Heart left ventricle (tissue), 16 donors: ENCODE measurements around the gene NDUFV1. TPM values are rescaled to one million over a fixed set of nuclear protein-coding genes. Genes with fewer than 3 reads are reported as not detected.

ENCODE experiments used
- ATAC-seq, 4 donors: fragments of 200-7000 bp; cut with Tn5 transposase; one replicate each; pipeline ENCODE4 v1.9.1; 2020 to 2022; ENCODE audit warnings: moderate library complexity in 4 of 4, mild to moderate bottlenecking in 3 of 4, moderate number of reproducible peaks in 1 of 4
- DNase-seq, 5 donors: peaks; one replicate each; pipeline ENCODE4 v3.0.0-alpha.2; 2020
- H3K27ac ChIP-seq, 12 donors: fragments of 200-600 bp; sonication (generic) in 4 of 12; one replicate each; pipeline versions ENCODE4 v1.5.0 to v1.8.0; 2016 to 2022; ENCODE audit warnings: mild to moderate bottlenecking in 2 of 12
- H3K27me3 ChIP-seq, 9 donors: fragments of 200-600 bp; sonication (generic) in 2 of 9; one replicate each; pipeline versions ENCODE4 v1.5.1 to v1.8.0; 2016 to 2022; ENCODE audit warnings: mild to moderate bottlenecking in 3 of 9
- H3K36me3 ChIP-seq, 9 donors: fragments of 200-600 bp; sonication (generic) in 2 of 9; one replicate each; pipeline versions ENCODE4 v1.5.0 to v1.8.0; 2018 to 2022; ENCODE audit warnings: mild to moderate bottlenecking in 2 of 9
- H3K4me1 ChIP-seq, 12 donors: fragments of 200-600 bp; sonication (generic) in 4 of 12; one replicate each; pipeline versions ENCODE4 v1.5.0 to v1.8.0; 2016 to 2022; ENCODE audit warnings: mild to moderate bottlenecking in 3 of 12
- H3K4me3 ChIP-seq, 12 donors: fragments of 200-600 bp; sonication (generic) in 4 of 12; one replicate each; pipeline versions ENCODE4 v1.5.0 to v1.8.0; 2017 to 2022; ENCODE audit warnings: mild to moderate bottlenecking in 9 of 12, moderate library complexity in 4 of 12
- H3K9me3 ChIP-seq, 12 donors: fragments of 200-600 bp; sonication (generic) in 4 of 12; one replicate each; pipeline versions ENCODE4 v1.5.0 to v1.8.0; 2016 to 2022; ENCODE audit warnings: mild to moderate bottlenecking in 1 of 12
- POLR2A ChIP-seq, 2 donors: fragments of 450-650 bp; IDR thresholded peaks; one replicate each; pipeline ENCODE4 v1.6.1; 2017; ENCODE audit warnings: antibody characterized with exemption in 2 of 2, mild to moderate bottlenecking in 2 of 2, moderate library complexity in 2 of 2
- WGBS, 4 donors: extraction: QIAGEN DNeasy Blood & Tissue Kit in 2 of 4; methylation state at CpG; one replicate each; pipeline versions ENCODE4 v1.1.5 to v1.1.7; 2013 to 2018; 5-methylcytosine and 5-hydroxymethylcytosine counted together
- intact Hi-C, 10 donors: fragments of 100-400 bp; cut with DNase I; formaldehyde crosslinking; loops; one replicate each; pipeline versions ENCODE4 v1.11.1 to v1.14.2; 2022
- polyA plus RNA-seq, 2 donors: library from polyadenylated mRNA; stranded (reverse); fragments of 200-250 nt; gene quantifications; one replicate each; pipeline ENCODE4 v1.2.3, GENCODE V29; 2013
- total RNA-seq, 9 donors: library from RNA; depleted of rRNA in 2 of 9; stranded (reverse); fragments of >200 nt in 2 of 9; fragmentation: NEBNext Ultra II Directional in 3 of 9; extraction: Animal tissue kit (Norgen Biotek cat#: 25700) in 3 of 9; gene quantifications; one replicate each; pipeline versions ENCODE4 v1.1.0 to v1.2.4, GENCODE V29; 2016 to 2023
- TF ChIP-seq, protein P1 (sequence below), 12 donors: fragments of 200-600 bp; sonication (generic) in 4 of 12; IDR thresholded peaks; one replicate each; pipeline versions ENCODE4 v1.5.0 to v1.8.0; 2018 to 2022; ENCODE audit warnings: antibody characterized with exemption in 12 of 12, mild to moderate bottlenecking in 5 of 12
- donor health status: ischemic (EF 13 %, LVEDD 7.1; RV severe dilation, severe dysfunction).
- donor health status: healthy with polysubstance abuse.
- donor health status: DM: no; HTN: yes; CAD: no.
- donor health status: DM: no; HTN: no; CAD: no.
- donor health status: ischemic (EF 25% LVEDD 6.9; RV normal size, moderate dysfunction).
- donor health status: ischemic (EF 25% LVEDD 5.7; RV mildly dilated, moderate dysfunction).
- donor health status: healthy.
- donor health status: DM: yes; HTN: yes; CAD: no.
- donor health status: ischemic (EF 35%, LVEDD 5.7; RV mildly dilated, moderate dysfunction).
- donor health status: nonischemic (EF 11% LVEDD 7.7; RV severe dilation, severe dysfunction).
- donor health status: DM: yes; HTN: yes; CAD: no.
- donor health status: PGD.
- donor health status: ischemic (EF 29% LVEDD 5.4; RV normal size, mild dysfunction).
- donor health status: nonischemic (EF 23%, LVEDD 6.1; RV moderate dilation, normal function).

NDUFV1 gene
- total and polyA plus RNA-seq, 11 donors = 340 to 897 (median 540) TPM

DNA sequence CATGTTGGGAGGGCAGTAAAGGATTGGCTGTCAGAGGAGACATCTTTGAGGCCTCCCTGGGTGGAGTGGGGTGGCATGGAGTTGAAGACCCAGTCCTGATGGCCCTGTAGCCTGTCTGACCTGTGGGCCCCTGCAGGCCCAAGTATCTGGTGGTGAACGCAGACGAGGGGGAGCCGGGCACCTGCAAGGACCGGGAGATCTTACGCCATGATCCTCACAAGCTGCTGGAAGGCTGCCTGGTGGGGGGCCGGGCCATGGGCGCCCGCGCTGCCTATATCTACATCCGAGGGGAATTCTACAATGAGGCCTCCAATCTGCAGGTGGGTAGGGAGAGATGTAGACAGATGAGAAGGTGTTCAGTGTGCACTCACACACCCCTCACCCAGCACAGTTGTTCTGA lies 2.6 kb downstream of the NDUFV1 start:
- Histone ChIP-seq H3K4me1 (peaks cover 3 to 33% (median 26%) of the 10 kb centered on the region in 12 donors), H3K27ac (no peak overlapping the region), H3K4me3 (no peak overlapping the region), H3K9me3 (no peaks in the 10 kb centered on the region), H3K27me3 (peaks cover 0 to under 1% (median 0%) of the 10 kb centered on the region in 9 donors), H3K36me3 (peaks cover 0 to 52% (median 46%) of the 10 kb centered on the region in 9 donors)
- 89 to 97% (median 90%) methylated on average over 5 to 10 of the region's 10 CpGs for WGBS, 4 donors
- no peak for ATAC-seq
- no peak for DNase-seq
- intact Hi-C loops = no loop called here
- TF ChIP-seq POLR2A (IDR thresholded peaks at IDR 0.05) = no peak
- TF ChIP-seq, protein P1, sequence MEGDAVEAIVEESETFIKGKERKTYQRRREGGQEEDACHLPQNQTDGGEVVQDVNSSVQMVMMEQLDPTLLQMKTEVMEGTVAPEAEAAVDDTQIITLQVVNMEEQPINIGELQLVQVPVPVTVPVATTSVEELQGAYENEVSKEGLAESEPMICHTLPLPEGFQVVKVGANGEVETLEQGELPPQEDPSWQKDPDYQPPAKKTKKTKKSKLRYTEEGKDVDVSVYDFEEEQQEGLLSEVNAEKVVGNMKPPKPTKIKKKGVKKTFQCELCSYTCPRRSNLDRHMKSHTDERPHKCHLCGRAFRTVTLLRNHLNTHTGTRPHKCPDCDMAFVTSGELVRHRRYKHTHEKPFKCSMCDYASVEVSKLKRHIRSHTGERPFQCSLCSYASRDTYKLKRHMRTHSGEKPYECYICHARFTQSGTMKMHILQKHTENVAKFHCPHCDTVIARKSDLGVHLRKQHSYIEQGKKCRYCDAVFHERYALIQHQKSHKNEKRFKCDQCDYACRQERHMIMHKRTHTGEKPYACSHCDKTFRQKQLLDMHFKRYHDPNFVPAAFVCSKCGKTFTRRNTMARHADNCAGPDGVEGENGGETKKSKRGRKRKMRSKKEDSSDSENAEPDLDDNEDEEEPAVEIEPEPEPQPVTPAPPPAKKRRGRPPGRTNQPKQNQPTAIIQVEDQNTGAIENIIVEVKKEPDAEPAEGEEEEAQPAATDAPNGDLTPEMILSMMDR (IDR thresholded peaks at IDR 0.05) = no peak

DNA sequence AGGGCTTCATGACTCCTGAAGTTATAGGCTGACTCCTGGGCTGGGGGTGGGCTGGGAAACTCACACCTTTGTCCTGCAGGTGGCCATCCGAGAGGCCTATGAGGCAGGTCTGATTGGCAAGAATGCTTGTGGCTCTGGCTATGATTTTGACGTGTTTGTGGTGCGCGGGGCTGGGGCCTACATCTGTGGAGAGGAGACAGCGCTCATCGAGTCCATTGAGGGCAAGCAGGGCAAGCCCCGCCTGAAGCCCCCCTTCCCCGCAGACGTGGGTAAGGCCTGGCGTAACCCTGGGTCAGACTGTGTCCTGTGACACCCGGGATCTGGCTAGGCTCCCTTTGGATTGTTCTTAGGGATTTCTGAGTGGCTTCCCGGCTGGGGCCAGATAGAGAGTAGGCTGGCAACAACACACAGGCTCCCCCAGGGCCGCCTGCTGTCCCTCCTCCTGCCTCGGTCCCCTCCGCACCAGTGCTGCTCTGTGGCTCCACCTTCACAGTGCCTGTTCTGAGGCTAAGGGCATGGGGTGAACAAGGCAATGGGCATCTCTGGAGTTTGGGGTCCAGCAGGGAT lies 3.6 kb downstream of the NDUFV1 start:
- DNase-seq (no peak), ATAC-seq (no peak)
- intact Hi-C loops = loop anchor here in 1 of 10 donors (5.0 kb wide), 1 partner anchor 52 kb away; no protein-coding TSS in a partner anchor
- TF ChIP-seq, protein P1 (IDR thresholded peaks at IDR 0.05) = no peak
- Histone ChIP-seq H3K4me3 (no peak overlapping the region), H3K9me3 (no peaks in the 10 kb centered on the region), H3K27ac (no peak overlapping the region), H3K27me3 (peaks cover 0 to 10% (median 0%) of the 10 kb centered on the region in 9 donors), H3K4me1 (peaks cover 3 to 37% (median 29%) of the 10 kb centered on the region in 12 donors), H3K36me3 (peaks cover 0 to 52% (median 46%) of the 10 kb centered on the region in 9 donors)
- 79 to 85% (median 83%) methylated on average over 7 to 15 of the region's 15 CpGs for WGBS, 4 donors

DNA sequence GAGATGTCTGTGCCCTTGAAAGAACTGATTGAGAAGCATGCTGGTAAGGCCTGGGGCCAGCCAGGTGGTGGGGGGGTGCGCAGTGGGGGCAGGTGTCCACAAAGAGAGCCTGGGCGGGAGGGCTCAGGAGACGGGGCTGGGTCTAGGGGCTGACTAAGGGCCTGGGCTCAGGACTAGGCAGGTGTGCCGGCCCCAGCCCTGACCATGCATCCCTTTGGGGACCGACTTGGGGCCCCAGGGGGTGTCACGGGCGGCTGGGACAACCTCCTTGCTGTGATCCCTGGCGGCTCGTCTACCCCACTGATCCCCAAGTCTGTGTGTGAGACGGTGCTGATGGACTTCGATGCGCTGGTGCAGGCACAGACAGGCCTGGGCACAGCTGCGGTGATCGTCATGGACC lies 4.4 kb downstream of the NDUFV1 start:
- 90 to 96% (median 93%) methylated on average over 7 to 14 of the region's 14 CpGs for whole genome bisulfite sequencing, 4 donors
- TF ChIP-seq POLR2A (IDR thresholded peaks at IDR 0.05) = no peak
- TF ChIP-seq, protein P1 (IDR thresholded peaks at IDR 0.05) = no peak
- Histone ChIP-seq H3K36me3 (peaks cover 0 to 52% (median 46%) of the 10 kb centered on the region in 9 donors), H3K27me3 (peaks cover 0 to 15% (median 0%) of the 10 kb centered on the region in 9 donors), H3K4me3 (no peak overlapping the region), H3K4me1 (peaks cover 3 to 39% (median 25%) of the 10 kb centered on the region in 12 donors), H3K27ac (no peak overlapping the region), H3K9me3 (no peaks in the 10 kb centered on the region)
- ATAC-seq (no peak), DNase-seq (no peak)
- intact Hi-C loops = loop anchor here in 1 of 10 donors (5.0 kb wide), 1 partner anchor 51 kb away; no protein-coding TSS in a partner anchor

DNA sequence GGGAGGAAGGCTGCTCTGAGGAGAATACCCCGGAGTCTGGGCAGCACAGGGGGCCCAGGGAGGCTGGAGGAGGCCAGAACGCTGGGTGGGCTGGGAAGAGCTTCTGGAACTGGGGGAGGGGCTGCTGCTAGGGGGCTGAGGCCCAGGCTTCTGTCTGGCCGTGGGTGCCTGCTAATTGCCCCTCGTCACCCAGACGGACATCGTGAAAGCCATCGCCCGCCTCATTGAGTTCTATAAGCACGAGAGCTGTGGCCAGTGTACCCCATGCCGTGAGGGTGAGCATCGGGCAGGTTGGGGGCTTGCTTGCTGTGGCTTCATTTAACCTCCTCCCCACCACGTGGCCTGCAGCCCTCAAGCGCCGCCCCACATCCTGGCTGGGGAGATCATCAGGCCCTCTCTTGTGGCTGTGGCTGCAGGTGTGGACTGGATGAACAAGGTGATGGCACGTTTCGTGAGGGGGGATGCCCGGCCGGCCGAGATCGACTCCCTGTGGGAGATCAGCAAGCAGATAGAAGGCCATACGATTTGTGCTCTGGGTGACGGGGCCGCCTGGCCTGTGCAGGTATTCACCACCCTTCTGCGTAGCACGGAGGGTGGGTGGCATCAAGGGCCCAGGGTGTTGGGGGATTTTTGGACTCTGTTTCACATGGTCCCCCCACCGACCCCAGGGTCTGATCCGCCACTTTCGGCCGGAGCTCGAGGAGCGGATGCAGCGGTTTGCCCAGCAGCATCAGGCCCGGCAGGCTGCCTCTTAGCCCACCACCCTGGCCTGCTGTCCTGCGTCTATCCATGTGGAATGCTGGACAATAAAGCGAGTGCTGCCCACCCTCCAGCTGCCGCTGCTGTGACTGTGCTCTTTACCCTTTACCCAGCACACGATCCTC lies 5.2 kb downstream of the NDUFV1 start:
- Histone ChIP-seq H3K9me3 (no peaks in the 10 kb centered on the region), H3K4me1 (peaks cover 3 to 44% (median 22%) of the 10 kb centered on the region in 12 donors), H3K4me3 (no peak overlapping the region), H3K27me3 (peaks cover 0 to 15% (median 0%) of the 10 kb centered on the region in 9 donors), H3K36me3 (peaks cover 0 to 52% (median 46%) of the 10 kb centered on the region in 9 donors), H3K27ac (no peak overlapping the region)
- ATAC-seq (no peak), DNase-seq (peak in 1 of 5 donors; percentile 63)
- TF ChIP-seq POLR2A (IDR thresholded peaks at IDR 0.05) = no peak
- TF ChIP-seq, protein P1 (IDR thresholded peaks at IDR 0.05) = no peak
- intact Hi-C loops = loop anchor here in 1 of 10 donors (5.0 kb wide), 1 partner anchor 50 kb away; no protein-coding TSS in a partner anchor
- WGBS, 4 donors = 82 to 89% (median 89%) methylated on average over 24 to 37 of the region's 37 CpGs
